ELF-1 (cell line): ENCODE results near the gene MGAT4C.

Source experiments
- DNase-seq: peaks from one replicate; pipeline ENCODE4 v3.0.0-alpha.2; 2016; ENCODE audit warnings: low read depth, low spot score

The MGAT4C gene

GRCh38 chr12:85975716-85976115 lies 280.5 kb downstream of the MGAT4C start:
- DNase-seq = no peak

DNA sequence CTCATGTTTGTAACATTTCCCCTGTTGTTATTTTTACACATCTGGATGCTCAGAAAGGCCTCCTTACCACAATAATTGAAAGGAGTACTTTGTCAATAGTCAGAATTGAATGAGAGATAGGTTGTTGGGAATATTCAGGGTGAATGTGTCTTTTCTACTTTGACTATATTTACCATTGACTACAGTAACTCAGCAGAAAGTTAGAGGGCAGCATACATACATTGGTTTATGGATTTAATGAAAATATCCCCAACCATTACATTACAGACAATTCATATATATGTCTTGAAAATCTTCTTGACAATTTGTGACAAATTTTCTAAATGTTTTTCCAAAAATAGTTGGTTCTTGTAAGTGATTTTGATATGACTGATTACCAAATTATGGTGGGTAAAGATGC lies 284.4 kb downstream of the MGAT4C start:
- no peak for DNase-seq

- DNase-seq = no peak
Measured at GRCh38 chr12:85968606-85969005, 287.6 kb downstream of the MGAT4C start.

DNA sequence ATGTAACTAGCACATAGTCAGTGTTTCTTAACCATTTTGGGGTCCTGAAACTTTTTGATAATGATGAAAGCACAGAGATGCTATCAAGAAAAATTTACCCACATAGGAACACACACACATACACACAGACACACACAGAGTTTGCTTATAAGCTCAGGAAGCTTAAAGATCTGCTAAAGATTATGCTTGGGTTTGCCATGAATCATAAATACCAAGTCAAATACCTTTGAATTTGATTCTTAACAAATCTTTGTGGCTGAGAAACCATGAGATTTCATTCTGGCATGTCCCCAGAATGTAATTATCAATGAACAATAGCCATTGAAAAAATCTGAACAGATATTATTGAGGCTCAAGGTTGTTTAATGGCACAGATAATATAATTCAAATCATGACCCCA lies 292.9 kb downstream of the MGAT4C start:
- no peak for DNase-seq

- DNase-seq = no peak
Measured at GRCh38 chr12:85956081-85956480, 300.1 kb downstream of the MGAT4C start.

GRCh38 chr12:85955127-85955526 lies 301.1 kb downstream of the MGAT4C start:
- DNase-seq = no peak

GRCh38 chr12:85951823-85952222 lies 304.4 kb downstream of the MGAT4C start:
- DNase-seq = no peak

GRCh38 chr12:85949253-85949652 lies 306.9 kb downstream of the MGAT4C start:
- peak; percentile 73 for DNase-seq

DNA sequence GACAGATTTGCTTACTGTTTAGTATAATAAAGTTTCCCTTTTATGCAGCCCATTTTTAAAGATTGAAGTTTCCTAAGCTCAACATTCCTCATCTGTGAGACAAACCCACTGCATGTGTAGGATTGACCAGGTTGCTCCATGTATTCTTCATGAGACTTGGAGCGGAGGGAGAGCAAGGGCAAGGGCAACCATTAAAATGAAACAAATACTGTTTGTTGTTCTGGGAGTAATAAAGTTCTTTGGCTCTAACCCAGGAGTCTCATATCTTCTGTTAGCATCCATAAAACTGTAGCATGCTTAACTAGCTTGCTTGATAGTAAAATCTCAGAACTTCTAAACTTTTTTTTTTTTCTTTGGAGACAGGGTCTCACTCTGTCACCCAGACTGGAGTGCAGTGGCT lies 307.9 kb downstream of the MGAT4C start:
- DNase-seq = no peak

- DNase-seq = no peak
Measured at GRCh38 chr12:85947286-85947685, 308.9 kb downstream of the MGAT4C start.

DNA sequence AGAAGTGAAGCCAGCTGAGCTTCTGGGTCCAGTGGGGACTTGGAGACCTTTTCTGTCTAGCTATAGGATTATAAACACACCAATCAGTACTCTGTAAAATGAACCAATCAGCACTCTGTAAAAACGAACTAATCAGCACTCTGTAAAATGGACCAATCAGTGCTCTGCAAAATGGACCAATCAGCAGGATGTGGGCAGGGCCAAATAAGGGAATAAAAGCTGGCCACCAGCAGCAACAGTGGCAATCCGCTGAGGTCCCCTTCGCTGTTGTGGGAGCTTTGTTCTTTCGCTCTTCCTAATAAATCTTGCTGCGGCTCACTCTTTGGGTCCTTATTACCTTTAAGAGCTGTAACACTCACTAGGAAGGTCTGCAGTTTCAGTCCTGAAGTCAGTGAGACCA lies 309.8 kb downstream of the MGAT4C start:
- DNase-seq = no peak

DNA sequence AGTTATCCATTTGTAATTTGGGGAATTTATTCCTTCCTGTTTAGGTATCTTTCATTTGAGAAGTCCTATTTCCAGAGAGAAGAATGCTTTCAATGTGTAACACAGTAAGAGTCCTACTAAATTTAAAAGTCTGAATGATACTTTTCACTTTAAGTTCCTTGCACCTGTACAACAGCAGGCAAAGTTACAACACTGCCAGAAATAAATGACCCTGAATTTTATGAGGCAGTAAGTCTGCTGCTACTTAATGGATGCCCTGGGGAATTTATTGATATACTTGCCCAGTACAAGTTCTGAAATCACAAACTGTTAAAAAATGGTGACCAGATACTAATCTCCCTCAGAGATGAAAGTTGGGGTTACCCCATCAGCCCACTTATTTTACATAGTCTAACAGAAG lies 329.0 kb downstream of the MGAT4C start:
- DNase-seq = no peak

GRCh38 chr12:85923767-85924331 lies 332.3 kb downstream of the MGAT4C start:
- no peak for DNase-seq

DNA sequence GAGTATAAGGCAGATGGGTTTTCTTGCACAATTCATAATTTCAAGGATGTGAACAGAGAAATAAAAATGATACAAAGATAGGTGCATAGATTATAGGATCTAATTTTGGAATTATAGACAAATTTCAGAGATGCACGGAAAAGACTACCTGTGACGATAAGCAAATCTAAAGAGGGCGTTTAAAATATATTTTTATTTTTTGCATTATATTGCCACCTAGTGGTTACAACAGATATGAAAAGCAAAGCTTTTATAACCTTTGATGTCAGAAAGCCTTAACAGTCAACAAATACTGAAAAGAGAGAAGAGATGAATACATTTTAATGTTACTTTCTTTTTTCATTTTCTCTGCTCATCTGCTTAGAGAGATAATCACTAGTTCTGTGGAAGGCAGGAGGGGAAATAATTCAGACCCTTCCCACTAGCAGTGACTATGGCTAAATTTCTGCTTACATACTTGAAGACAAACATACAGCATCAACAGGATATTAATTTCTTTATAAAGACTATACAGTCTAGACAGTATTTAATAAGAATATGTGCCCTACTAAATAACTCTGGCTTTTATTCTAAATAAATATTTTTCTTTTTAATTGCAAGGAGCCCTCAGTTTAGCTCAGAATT lies 335.8 kb downstream of the MGAT4C start:
- DNase-seq = no peak
